ENCODE data around the gene CEACAM20.
"Not testable (repeated sequence)": the region's sequence is repeated elsewhere in the genome, so short reads cannot be mapped to it uniquely, and the experiment has no call there.

The CEACAM20 gene

DNA sequence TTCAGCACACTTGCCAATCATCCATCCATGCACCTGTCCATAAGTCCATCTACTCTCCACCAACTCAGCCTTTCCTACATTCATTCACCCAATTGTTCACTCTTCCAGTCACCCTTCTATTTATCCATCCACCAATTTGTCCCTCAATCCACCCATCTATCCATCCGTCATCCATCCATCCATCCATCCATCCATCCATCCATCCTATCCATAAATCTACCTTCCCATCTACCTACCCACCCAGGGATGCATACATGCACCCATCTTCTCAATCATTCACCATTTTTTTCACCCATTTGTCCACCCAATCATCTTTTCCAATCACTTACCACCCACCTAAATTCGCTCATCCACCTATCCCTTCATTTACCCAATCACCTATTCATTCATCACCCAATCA, 14.6 kb upstream of the CEACAM20 start:
- DNase-seq = no peak

DNA sequence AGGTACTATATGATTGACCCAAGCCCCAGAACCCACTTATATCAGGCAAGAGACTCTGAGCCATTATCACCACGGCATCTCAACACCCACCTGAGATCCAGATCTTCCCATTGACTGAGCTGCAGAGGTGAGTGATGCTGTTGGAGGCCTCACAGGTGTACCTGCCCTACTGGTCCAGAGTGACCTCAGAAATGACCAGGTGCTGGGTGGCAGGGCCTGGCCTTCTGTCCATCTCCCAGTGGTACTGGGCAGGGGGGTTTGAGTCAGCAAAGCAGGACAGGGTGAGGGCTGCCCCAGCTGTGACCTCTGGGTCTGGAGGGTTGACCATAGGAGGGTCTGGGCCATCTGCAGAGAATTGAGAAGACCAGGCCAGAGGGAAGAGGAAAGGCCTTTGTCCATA, 13.2 kb upstream of the CEACAM20 start:
- no peak for DNase-seq

DNA sequence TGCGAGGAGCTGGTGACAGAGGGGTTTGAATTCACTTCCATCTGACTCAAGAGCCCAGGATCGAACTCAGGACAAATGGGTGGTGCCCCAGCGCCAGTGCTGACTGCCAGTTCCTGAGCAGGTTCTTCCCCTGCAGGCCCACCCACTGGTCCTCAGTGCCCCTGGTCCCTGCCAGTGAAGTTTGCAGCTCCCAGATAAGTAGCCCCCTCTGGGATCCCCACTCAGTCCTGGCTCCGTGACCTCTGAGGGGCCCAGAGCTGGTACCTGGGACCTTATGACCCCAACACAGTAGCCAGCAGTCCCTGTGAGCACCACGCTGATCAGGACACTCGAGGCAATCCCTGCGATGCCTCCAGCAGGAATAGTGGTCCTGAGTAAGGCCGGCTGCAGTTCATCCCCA, 11.3 kb upstream of the CEACAM20 start:
- no peak for DNase-seq

DNA sequence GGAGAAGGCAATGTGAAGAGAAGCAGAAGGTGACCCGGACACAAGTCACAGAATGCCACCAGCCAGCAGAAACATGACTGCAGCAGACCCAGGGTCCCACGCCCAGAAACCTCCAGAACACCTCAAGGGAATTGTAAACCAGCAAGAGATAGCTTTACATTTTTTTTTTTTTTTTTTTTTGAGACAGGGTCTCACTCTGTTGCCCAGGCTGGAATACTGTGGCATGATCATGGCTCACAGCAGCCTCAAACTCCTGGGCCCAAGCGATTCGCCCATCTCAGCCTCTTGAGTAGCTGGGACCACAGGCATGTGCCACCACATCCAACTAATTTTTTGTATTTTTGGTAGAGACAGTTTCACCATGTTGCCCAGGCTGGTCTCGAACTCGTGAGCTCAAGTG, 10.5 kb upstream of the CEACAM20 start:
- no peak for DNase-seq

DNA sequence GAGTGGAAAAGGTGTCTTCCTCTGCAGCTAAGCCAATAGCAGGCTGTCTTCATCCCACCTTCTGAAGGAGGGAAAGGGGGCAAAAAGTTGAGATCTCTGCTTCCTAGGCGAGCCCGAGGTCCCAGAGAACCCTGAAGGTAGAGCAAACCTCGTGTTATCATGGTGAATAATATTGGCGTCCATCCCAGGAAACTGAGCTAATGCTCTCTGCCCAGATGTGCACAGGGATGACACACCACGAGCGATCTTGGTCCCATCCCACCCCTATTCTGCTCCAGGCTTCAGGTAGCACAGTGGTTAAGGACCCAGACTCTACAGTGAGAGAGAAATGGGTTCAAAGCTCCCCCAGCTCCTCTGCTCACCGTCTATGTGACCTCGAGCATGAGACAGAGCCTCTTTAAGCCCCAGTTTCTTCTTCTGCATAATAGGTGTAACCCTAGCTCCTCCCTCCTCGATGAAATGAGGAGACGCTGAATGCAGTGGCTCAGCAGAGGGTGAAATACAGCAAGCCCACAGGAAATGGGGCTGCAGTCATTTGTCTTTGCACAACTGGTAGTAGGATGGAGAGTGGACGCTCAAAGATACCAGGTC, 9.9 kb upstream of the CEACAM20 start:
- no peak for DNase-seq

DNA sequence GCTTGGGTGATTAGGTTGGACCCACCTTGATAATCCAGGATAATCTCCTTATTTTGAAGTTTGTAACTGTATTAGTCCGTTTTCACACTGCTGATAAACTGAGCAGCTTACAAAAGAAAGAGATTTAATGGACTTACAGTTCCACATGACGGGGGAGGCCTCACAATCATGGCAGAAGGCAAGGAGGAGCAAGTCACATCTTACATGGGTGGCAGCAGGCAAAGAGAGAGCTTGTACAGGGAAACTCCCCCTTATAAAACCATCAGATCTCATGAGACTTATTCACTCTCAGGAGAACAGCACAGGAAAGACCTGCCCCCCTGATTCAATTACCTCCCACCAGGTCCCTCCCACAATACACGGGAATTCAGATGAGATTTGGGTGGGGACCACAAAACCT, 5.9 kb upstream of the CEACAM20 start:
- DNase-seq = not testable (repeated sequence)

DNA sequence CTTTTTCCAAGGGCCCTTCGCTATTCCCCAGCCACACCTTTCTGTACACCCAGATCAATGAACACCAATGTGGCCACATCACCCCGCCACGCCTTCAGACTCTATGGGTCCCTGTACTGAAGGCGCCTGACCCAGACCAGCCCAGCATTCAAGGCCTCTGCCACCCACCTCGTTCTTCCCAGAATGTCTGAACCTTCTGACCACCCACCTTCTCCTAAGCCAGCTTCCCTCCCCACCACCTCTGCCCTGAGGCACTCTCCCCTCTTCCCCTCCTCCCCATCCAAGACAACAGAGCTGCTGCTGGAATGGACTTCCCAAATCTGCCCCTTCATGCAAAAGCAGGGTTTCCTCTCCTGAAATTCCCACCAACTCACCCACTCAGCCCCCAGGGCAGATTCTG, 3.3 kb upstream of the CEACAM20 start:
- no peak for DNase-seq

DNA sequence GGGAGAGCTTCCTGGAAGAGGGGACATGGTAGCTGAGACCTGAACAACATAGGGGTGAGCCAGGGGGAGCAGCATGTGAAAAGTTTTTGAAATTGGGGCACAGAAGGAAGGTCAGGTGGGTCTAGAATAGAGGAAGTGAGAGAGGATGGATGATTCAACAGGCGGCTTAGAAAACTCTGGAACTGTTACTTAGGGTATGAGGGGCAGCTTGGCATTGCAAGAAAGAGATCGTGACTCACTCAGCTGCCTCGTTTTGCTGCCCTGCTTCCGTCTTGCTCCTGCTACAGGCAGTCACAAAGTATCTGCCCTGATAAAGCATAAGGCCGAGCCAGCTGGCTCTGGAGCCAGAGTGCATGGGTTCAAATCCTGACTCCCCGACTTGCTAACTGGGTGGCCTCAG, 1.3 kb upstream of the CEACAM20 start:
- DNase-seq = no peak

DNA sequence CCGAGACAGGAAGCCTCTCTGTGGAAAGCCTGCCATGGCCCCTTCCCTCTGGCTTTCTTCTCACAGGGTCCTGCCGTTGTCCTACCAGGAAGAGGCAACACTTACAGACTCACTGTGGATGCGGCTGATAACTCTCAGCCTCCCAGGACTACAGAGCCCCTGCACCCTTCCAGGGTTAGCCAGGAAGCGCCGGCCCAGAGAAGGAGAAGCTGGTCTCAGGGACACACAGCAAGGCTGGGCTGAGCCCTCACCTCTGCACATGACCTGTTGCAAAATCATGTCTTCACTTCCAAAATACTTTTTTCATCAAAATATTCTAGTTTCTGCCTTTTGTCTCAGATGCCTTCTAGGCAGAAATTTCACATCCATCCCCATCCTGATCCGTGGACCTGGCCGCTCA, 1.9 kb downstream of the CEACAM20 start:
- no peak for DNase-seq

DNA sequence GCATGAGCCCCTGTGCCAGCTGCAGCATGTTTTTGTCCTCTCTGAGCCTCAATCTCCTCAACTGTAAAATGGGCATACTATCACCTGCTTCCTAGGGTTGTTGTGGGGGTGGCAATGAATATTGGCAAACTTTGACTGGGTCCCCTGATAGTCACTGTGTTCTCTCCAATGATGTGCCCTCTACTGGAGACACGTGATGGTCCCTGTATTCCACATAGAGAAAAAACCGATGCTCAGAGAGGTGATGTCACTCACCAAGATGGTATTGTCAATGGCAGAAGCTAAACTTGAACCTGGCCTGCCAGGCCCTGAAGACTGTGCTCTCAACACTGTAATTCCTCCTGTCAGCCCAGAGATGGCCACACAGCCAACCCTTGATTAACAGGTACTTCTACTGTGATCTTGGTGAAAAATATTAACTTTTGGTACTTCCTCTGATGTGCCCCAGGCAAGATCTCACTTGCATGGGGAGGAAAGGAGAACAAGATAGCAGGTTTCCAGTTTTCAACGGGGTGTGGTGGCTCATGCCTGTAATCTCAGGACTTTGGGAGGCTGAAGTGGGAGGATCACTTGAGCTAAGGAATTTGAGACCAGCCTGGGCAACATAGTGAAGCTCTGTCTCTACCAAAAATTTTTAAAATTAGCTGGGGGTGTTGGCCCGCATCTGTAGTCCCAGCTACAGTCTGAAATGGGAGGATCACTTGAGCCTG, 3.6 kb downstream of the CEACAM20 start:
- no peak for DNase-seq

DNA sequence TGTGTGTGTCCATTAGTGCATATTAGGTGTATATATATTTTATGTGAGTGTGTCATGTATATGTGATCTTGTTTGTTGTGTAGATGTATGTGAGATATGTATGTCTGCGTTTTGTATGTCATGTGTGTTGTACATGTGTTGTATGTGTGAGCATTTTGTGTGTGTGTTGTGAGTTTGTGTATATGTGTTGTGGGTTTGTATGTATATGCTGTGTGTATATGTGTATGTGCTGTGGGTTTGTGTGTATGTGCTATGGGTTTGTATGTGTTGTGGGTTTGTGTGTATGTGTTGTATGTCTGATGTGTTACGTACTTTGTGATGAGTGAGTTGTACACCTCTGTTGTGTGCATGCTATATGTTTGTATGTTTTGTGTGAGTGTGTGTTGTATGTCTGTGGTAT, 8.1 kb downstream of the CEACAM20 start:
- no peak for DNase-seq

DNA sequence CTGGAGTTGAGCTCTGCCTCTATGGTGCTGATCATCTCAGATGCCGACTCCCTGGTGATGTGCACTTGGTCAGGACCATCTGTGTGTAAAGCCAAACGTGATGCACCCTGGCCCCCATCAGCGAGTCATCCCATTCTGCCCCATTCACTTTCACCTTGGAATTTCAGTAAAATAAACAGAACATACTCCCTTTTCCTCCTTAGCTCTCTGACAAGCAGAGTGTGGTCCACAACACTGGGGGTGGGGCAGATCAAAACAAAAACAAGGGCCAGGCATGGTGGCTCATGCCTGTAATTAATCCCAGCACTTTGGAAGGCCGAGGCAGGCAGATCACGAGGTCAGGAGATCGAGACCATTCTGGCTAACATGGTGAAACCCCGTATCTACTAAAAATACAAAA, 12.3 kb downstream of the CEACAM20 start:
- DNase-seq = no peak

DNA sequence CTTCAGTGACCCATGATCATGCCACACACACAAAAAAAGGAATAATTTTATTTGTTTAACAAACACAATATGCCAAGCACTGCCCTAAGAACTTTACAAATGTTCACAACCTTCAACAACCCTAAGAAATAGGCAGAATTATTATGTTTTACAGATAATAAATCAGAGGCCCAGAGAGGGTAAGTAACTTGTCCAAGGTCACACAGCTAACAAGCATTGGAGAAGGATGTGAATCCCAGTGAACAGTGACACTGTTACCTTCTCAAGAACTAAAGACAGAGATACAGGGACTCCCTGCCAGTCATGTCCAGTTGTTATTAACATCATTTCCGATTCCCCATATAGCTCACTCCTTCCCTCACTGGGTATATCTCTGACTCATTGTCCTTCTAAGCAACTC, 13.6 kb downstream of the CEACAM20 start:
- no peak for DNase-seq

DNA sequence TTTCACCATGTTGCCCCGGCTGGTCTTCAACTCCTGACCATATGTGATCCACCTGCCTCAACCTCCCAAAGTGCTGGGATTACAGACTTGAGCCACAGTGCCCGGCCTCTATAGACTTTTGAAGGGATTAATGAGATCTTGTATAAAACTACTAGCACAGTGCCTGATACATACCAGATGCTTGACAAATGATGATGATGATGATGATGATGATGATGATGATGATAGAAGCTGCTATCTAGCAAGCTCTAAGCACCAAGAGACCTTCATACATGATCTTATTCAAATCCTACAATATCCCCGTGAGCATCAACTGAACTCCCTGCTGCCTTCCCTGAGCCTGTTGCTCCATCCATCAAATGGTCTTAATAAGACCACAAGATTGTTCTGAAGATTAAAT, 14.4 kb downstream of the CEACAM20 start:
- no peak for DNase-seq

DNA sequence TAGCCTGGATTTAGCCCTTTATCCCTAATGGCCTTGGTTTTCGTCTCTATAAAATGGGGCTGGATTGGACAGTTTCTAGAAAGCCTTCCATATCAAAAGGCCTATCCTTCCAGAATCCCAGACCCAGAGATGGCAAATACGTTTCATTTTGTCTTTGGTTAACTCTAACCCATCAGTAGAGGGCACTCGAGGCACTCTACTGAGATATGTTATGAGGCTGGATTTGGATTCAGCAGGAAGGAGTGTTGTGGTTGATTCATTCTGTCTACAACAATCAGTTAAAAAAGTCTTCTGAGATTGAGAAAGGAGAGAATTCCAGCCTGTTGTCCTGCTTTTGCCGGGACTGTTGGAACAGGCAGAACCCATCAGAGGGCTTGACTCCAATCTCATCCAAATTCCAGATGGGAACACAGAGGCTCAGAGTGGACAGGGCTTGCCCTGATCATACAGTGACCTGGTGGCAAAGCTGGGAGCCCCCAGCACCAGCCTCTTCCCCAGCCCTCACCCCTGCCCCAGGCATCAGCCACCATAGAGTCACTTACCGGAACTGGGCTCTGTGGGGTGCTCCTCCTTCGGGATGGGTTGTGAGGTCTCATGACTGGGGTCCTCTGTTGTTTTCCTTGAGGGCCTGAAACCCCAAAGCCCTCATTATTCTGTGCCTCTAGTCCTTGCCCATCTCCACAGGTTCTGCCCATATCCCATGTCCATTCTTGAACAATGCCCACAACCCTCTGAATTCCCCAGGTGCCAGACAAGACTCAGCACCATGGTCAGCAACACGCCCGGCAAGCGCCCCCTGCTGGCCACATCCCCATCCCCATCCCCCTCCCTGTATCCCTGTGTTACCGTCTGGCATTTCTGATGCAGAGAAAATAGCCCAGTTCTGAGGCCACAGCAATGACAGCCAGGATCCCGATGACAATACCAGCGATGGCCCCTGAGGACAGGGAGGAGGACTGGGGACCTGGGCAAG, 16.9 kb downstream of the CEACAM20 start:
- DNase-seq = no peak

DNA sequence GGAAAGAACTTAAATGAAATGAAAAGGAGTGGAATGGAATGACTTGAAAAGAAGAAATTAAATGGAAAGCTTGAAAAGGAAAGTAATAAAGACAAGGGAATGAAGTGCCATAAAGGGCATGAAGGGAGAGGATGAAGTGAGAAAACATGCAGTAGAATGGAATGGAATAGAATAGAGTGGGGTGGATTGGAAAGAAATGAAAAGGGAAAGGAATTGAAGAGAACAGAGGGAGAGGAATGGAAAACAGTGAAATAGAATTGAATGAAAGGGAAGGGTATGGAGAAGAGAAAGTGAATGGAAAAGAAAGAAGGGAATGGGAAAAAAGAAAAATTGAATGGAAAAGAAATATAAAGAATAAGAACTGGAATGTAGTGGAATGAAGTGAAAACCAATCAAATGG, 20.0 kb downstream of the CEACAM20 start:
- no peak for DNase-seq

DNA sequence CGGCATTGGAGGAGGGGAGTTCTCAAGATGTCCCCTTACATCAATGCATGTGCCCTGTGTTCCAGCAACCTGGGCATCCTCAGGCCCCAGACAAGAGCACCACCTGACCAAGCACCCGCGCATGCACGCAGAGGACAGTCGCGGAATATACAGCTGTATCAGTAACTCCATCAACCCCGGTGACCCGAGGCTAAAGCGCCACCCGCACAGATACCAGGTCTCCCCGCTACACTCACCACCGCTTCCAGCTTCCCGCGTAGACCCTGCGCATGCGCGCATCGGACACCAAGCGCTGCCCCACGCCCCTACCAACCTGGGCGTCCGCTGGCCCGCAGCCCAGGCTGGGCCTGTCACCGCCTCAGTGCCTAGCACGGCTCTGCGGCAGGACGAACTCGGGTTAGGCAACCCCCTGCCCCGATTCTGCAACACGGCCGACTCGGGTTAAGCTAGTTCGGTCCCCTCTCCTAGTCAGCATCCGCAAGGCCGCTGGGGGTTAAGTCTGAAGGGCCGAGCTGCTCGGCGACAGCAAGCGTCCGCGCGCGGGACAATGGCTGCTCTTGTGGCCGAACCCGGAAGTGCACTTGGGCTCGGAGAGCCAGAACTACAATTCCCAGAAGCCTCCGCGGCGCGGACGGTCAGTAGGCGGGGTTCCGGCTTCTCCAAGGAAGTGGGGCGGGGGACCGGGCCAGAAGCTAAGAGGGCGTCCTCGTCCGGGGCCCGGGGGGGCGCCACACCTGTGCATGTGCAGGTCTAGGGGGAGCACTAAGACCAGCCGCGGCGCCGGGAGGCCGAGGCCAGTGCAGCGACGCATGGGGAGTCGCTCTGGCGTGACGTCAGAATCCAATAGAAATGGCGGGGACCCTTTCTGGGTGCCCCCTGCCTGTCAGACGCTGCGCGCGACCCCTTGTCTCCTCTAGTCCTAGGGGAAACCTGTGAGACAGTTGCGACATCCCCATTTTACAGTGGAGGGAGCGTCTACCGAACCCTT, 29.2 kb downstream of the CEACAM20 start, which contains the start of gene ZNF180:
Gene ZNF180, minus strand, starts transcription at position 561 of the 988 bp plus-strand sequence. CDS start 3,188 bp downstream, outside the sequence.
- peak; percentile 79 to 94 (median 87) for DNase-seq

DNA sequence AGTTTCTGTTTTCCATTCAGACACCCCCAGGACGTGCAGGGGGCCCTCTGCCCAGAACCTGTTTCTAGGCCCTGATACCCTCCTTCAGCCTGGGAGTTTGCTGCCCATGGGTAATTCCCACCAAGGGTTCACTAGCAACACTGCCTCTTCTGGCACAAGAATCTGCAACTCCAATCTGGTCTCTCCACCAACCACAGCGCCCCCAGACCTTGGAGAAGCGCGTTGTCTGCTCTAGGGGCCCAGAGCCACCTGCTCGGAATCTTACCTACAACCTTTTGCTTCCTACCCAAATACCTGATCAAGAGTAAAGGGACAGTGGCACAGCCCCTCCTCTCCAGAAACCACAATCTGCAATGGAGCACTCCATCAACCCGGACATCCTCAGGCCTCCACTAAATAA, 29.9 kb downstream of the CEACAM20 start:
- DNase-seq = no peak

DNA sequence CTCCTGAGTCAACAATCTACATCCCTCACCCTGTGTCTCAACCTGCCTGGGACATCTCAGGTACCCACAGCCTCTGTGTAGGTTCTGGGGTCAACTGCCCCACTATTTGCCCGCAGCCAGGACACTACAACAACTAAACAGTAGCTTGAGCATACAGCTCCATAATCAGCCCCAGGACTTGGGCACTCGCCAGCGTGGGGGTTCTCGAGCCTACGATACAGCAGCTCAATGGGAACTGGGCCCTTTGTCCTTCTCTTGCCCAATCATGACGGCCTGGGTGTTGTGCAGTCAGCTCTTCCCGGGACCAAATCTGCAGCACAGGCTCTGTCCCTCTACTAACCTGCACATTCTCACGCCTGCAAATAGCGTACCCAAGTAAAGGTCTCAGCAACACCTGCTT, 30.5 kb downstream of the CEACAM20 start:
- no peak for DNase-seq

DNA sequence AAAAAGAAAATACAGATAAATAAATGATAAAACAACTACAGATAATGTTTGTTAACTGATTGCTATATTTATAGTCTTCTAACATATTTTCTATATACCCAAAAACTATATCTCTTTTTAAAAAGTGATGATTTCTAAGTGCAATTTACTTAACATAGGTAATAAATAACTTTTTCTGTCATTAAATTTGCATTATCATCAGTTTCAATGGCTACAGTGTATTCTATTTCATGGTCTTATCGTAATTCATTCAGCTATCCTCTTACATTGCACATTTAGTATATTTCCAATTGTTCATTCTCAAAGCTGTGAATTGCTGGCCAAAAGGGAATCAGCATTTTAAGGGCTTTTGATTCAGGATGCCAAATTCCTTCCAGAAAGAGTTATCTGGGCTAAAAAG, 32.8 kb downstream of the CEACAM20 start:
- DNase-seq = no peak

DNA sequence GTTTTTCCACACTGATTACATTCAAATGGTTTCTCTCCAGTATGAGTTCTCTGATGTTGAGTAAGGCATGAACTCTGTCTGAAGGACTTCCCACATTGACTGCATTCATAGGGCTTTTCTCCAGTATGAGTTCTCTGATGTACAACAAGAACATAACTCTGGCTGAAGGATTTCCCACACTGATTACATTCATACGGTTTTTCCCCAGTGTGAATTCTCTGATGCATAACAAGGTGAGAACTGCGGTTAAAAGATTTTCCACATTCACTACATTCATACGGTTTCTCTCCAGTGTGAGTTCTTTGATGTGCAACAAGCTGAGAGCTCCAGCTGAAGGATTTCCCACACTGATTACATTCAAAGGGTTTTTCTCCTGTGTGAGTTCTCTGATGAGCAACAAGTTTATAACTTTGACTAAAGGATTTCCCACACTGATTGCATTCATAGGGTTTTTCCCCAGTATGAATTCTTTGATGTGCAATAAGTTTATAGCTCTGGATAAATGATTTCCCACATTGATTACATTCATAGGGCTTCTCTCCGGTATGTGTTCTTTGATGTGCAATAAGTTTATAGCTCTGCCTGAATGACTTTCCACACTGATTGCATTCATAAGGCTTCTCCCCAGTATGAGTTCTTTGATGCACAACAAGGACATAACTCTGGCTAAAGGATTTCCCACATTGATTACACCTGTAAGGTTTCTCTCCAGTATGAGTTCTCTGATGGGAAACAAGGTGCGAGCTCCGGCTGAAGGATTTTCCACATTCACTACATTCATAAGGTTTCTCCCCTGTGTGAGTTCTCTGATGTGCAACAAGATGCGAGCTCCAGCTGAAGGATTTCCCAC, 52.7 kb downstream of the CEACAM20 start:
- no peak for DNase-seq
